ENCODE results near the gene SLK.

DNA sequence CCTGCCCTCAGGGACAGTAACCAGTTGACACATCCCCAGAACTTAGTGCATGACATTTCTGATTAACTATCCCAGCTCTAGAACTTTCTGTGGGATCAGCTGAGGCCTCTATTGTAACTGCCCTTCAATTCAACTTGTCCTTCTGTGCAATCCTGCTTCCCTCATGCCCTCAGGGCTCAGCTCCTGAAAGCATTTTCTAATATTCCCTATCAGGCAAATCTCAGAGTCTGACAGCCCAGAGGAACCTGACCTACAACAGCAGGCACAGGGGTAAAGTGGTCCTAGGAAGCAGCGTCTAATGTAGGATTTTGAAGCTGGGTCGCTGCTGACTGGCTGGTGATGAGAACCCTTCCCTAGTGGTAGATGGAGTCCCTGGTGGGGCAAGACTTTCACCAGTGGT lies 35.3 kb upstream of the SLK start:
- no peak for TF ChIP-seq EZH2phosphoT487 (IDR thresholded peaks at IDR 0.05; ENCODE audit: borderline replicate concordance)
- TF ChIP-seq, protein P1, sequence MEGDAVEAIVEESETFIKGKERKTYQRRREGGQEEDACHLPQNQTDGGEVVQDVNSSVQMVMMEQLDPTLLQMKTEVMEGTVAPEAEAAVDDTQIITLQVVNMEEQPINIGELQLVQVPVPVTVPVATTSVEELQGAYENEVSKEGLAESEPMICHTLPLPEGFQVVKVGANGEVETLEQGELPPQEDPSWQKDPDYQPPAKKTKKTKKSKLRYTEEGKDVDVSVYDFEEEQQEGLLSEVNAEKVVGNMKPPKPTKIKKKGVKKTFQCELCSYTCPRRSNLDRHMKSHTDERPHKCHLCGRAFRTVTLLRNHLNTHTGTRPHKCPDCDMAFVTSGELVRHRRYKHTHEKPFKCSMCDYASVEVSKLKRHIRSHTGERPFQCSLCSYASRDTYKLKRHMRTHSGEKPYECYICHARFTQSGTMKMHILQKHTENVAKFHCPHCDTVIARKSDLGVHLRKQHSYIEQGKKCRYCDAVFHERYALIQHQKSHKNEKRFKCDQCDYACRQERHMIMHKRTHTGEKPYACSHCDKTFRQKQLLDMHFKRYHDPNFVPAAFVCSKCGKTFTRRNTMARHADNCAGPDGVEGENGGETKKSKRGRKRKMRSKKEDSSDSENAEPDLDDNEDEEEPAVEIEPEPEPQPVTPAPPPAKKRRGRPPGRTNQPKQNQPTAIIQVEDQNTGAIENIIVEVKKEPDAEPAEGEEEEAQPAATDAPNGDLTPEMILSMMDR (conservative IDR thresholded peaks at IDR 0.05; ENCODE audit: low read length), result no peak
